K562 (cell line): ENCODE measurements around the gene IGF2BP1. TPM values are rescaled to one million over a fixed set of nuclear protein-coding genes. Genes with fewer than 3 reads are reported as not detected.

ENCODE experiments used
- ATF3 ChIP-seq, 2 experiments: fragments of 450-650 bp in 1 of 2; sonication (generic) in 1 of 2; formaldehyde crosslinking in 1 of 2; IDR thresholded peaks in 1 of 2; conservative IDR thresholded peaks in 1 of 2; 2 replicates each; pipeline versions ENCODE4 v1.6.1 to v1.8.1; 2016 to 2023; ENCODE audit warnings: mild to moderate bottlenecking in 2 of 2, moderate library complexity in 2 of 2, inconsistent platforms in 1 of 2, missing genetic modification reagents in 1 of 2
- BDP1 ChIP-seq: IDR thresholded peaks from 3 replicates; pipeline ENCODE4 v1.6.1; 2011; ENCODE audit not compliant: insufficient read length, insufficient read depth
- ESRRA ChIP-seq: fragments of 450-650 bp; IDR thresholded peaks from 2 replicates; pipeline ENCODE4 v1.6.1; 2014; ENCODE audit warnings: low read depth, mild to moderate bottlenecking, moderate library complexity, borderline replicate concordance
- ILK ChIP-seq: fragments of 450-650 bp; IDR thresholded peaks from 2 replicates; pipeline ENCODE4 v1.6.1; 2016; ENCODE audit warnings: missing genetic modification characterization, low read depth, mild to moderate bottlenecking, missing compliant biosample characterization, moderate library complexity, borderline replicate concordance
- KAT2B ChIP-seq: IDR thresholded peaks from one replicate; pipeline ENCODE4 v1.6.1; 2012; ENCODE audit warnings: low read depth, mild to moderate bottlenecking, control low read depth, inconsistent platforms, low read length, moderate library complexity
- LARP7 ChIP-seq: fragments of 450-650 bp; IDR thresholded peaks from 2 replicates; pipeline ENCODE4 v1.6.1; 2016
- MITF ChIP-seq: IDR thresholded peaks from 2 replicates; pipeline ENCODE4 v1.6.1; 2014; ENCODE audit warnings: antibody characterized with exemption
- NCOA4 ChIP-seq: fragments of 450-650 bp; IDR thresholded peaks from 2 replicates; pipeline ENCODE4 v1.6.1; 2018; ENCODE audit warnings: mild to moderate bottlenecking; ENCODE audit not compliant: partially characterized antibody
- NFYB ChIP-seq: IDR thresholded peaks from 2 replicates; pipeline ENCODE4 v1.6.1; 2011; ENCODE audit warnings: mild to moderate bottlenecking, moderate library complexity; ENCODE audit not compliant: insufficient read length; ENCODE audit errors: extremely low read depth
- NKRF ChIP-seq: fragments of 450-650 bp; IDR thresholded peaks from 2 replicates; pipeline ENCODE4 v1.6.1; 2016; ENCODE audit warnings: borderline replicate concordance
- NR2C2 ChIP-seq, 2 experiments: fragments of 200-800 bp in 1 of 2; sonication (Bioruptor generic) in 1 of 2; sonication (generic) in 1 of 2; formaldehyde crosslinking in 1 of 2; IDR thresholded peaks; 2 replicates each; pipeline versions ENCODE4 v1.6.1 to v1.8.0; 2016 to 2022; ENCODE audit warnings: mild to moderate bottlenecking in 1 of 2, missing compliant biosample characterization in 1 of 2, missing genetic modification characterization in 1 of 2, missing genetic modification reagents in 1 of 2
- PHF8 ChIP-seq: fragments of 200-600 bp; sonication (generic); IDR thresholded peaks from 2 replicates; pipeline ENCODE4 v1.6.1; 2012; ENCODE audit warnings: mixed run types, mild to moderate bottlenecking, inconsistent platforms, low read length, moderate library complexity, borderline replicate concordance
- RBM14 ChIP-seq: fragments of 200-400 bp; formaldehyde crosslinking; IDR thresholded peaks from 2 replicates; pipeline ENCODE4 v1.6.1; 2018; ENCODE audit warnings: low read depth, mild to moderate bottlenecking, low read length, moderate library complexity, borderline replicate concordance; ENCODE audit not compliant: insufficient read depth
- SOX6 ChIP-seq: fragments of 450-650 bp; IDR thresholded peaks from 2 replicates; pipeline ENCODE4 v1.6.1; 2014; ENCODE audit warnings: mild to moderate bottlenecking
- SP2 ChIP-seq: IDR thresholded peaks from 2 replicates; pipeline ENCODE4 v1.6.1; 2011; ENCODE audit warnings: mild to moderate bottlenecking, low read depth, low read length, moderate library complexity; ENCODE audit not compliant: poor library complexity, severe bottlenecking; ENCODE audit errors: extremely low read depth
- TCF15 ChIP-seq: fragments of 250-450 bp; sonication (Bioruptor Pico); IDR thresholded peaks from 2 replicates; pipeline ENCODE4 v1.8.0; 2022; ENCODE audit warnings: moderate library complexity, mild to moderate bottlenecking, inconsistent platforms
- TCF7L2 ChIP-seq: fragments of 150-350 bp; IDR thresholded peaks from 2 replicates; pipeline ENCODE4 v1.6.1; 2016; ENCODE audit warnings: low read depth, mild to moderate bottlenecking, low read length, moderate library complexity
- TGIF2 ChIP-seq: sonication (generic); formaldehyde crosslinking; IDR thresholded peaks from 2 replicates; pipeline ENCODE4 v1.8.1; 2022; ENCODE audit warnings: mild to moderate bottlenecking, missing genetic modification reagents, moderate library complexity
- VEZF1 ChIP-seq: fragments of 200-800 bp; sonication (Bioruptor generic); IDR thresholded peaks from 2 replicates; pipeline ENCODE4 v1.6.1; 2017; ENCODE audit warnings: missing genetic modification characterization, missing compliant biosample characterization
- ZNF263 ChIP-seq: sonication (generic); formaldehyde crosslinking; IDR thresholded peaks from 2 replicates; pipeline ENCODE4 v1.8.0; 2022; ENCODE audit warnings: mild to moderate bottlenecking, missing genetic modification reagents, borderline replicate concordance
- ZNF324 ChIP-seq: fragments of 250-450 bp; sonication (Bioruptor Pico); IDR thresholded peaks from 2 replicates; pipeline ENCODE4 v1.4.0; 2020; ENCODE audit warnings: mild to moderate bottlenecking
- ZNF507 ChIP-seq: conservative IDR thresholded peaks from 2 replicates; pipeline ENCODE4 v1.6.1; 2017; ENCODE audit warnings: missing genetic modification characterization, missing compliant biosample characterization
- polyA plus RNA-seq, 8 experiments: library from polyadenylated mRNA; depleted of rRNA in 4 of 8; stranded (reverse) in 5 of 8; unstranded in 3 of 8; fragments of >200 nt; fragmentation: Nextera tagmentation in 2 of 8; fragmentation: Illumina TruSeq in 1 of 8; extraction: Ambion mirVana in 2 of 8; extraction: Trizol in 1 of 8; gene quantifications; 2 replicates each; pipeline versions ENCODE4 v1.2.1 to v1.2.3, GENCODE V29; 2011 to 2014; ENCODE audit warnings: inconsistent platforms in 1 of 8, missing spikeins in 1 of 8
- total RNA-seq, 7 experiments: library from RNA; depleted of rRNA in 6 of 7; stranded (reverse); fragments of >200 nt in 6 of 7; fragmentation: Illumina TruSeq in 2 of 7; extraction: Trizol in 2 of 7; gene quantifications; 2 replicates each; pipeline versions ENCODE4 v1.2.1 to v1.2.3, GENCODE V29; 2011 to 2021; ENCODE audit warnings: low replicate concordance in 1 of 7

Gene IGF2BP1
- total and polyA plus RNA-seq, 9 of the 15 experiments (the other 6 are each of a cell fraction or from before 2014, with no cell fraction given), result 13.0 to 318 (median 53.6) TPM

- TF ChIP-seq ZNF263 (CRISPR knock-in tag) (no peak), VEZF1 (CRISPR knock-in tag) (peak; percentile 82), TCF7L2 (no peak), ATF3 (IDR thresholded peaks at IDR 0.05) (no peak), ATF3 (CRISPR knock-in tag; conservative IDR thresholded peaks at IDR 0.05) (no peak), NFYB (no peak), ESRRA (no peak), NCOA4 (peak; percentile 42), ZNF324 (CRISPR knock-in tag) (no peak), LARP7 (peak; percentile 96), SOX6 (no peak), NR2C2 (CRISPR knock-in tag; IDR thresholded peaks at IDR 0.05) (no peak), NR2C2 (tag; IDR thresholded peaks at IDR 0.05) (peak; percentile 17; the same call in 1 of the 2 replicates), ILK (no peak), SP2 (no peak), KAT2B (no peak), BDP1 (no peak), TCF15 (CRISPR knock-in tag) (no peak), NKRF (peak; percentile 47; the same call in 1 of the 2 replicates), ZNF507 (tag) (no peak), RBM14 (no peak), PHF8 (no peak), TGIF2 (CRISPR knock-in tag) (no peak), MITF (no peak)
These were observed 6.3 kb upstream of the IGF2BP1 start (continued) for GRCh38 chr17:48990882-48991357.
